ENCODE data around the gene AGER. TPM values are rescaled to one million over a fixed set of nuclear protein-coding genes. Genes with fewer than 3 reads are reported as not detected.

AGER gene
- total RNA-seq, 1 experiment from 2014 or later, result 14.3 TPM

- Histone ChIP-seq H3K56ac (ENCODE audit: insufficient read length, low read depth, low read length) (no peak overlapping the region), H3K4me1 (ENCODE audit: insufficient read depth, low read length) (no peaks in the 10 kb centered on the region), H3K9me3 (ENCODE audit: control insufficient read depth, low read depth, low read length) (no peaks in the 10 kb centered on the region), H2AFZ (ENCODE audit: low read length) (no peak overlapping the region), H2BK20ac (ENCODE audit: low read depth, low read length, poor library complexity, severe bottlenecking) (no peak overlapping the region), H3K4me2 (ENCODE audit: insufficient read depth, insufficient read length, low read length) (no peak overlapping the region), H3K18ac (ENCODE audit: insufficient read length, low read depth, low read length) (no peak overlapping the region), H3K23ac (ENCODE audit: insufficient read length, low read depth, low read length) (no peak overlapping the region), H3K9ac (ENCODE audit: extremely low read depth, insufficient read length, low read length) (no peak overlapping the region), H3K23me2 (ENCODE audit: insufficient read length, low read depth, low read length, poor library complexity, severe bottlenecking) (peaks cover 3% of the 10 kb centered on the region), H3K27me3 (ENCODE audit: insufficient read depth, low read length) (no peaks in the 10 kb centered on the region), H2AK5ac (ENCODE audit: insufficient read length, low read length) (no peak overlapping the region), H4K20me1 (ENCODE audit: control insufficient read depth, insufficient read depth, insufficient read length) (no peaks in the 10 kb centered on the region), H2BK5ac (ENCODE audit: insufficient read length, low read length) (no peak overlapping the region), H3K14ac (ENCODE audit: insufficient read depth, low read length) (no peak overlapping the region), H3K79me1 (ENCODE audit: insufficient read depth, low read depth, low read length, poor library complexity, severe bottlenecking) (no peaks in the 10 kb centered on the region), H3K4ac (ENCODE audit: low read depth, low read length) (no peak overlapping the region), H3K27ac (ENCODE audit: insufficient read length, low read depth, low read length) (no peak overlapping the region), H3K79me2 (ENCODE audit: insufficient read depth, low read length) (no peaks in the 10 kb centered on the region), H2BK12ac (ENCODE audit: insufficient read length, low read depth, low read length) (no peak overlapping the region), H4K91ac (ENCODE audit: insufficient read length, low read depth, low read length) (no peak overlapping the region), H4K5ac (ENCODE audit: insufficient read length, low read depth, low read length) (no peak overlapping the region), H4K8ac (replicated peaks; ENCODE audit: insufficient read length, low read depth, low read length) (no peak overlapping the region), H3T11ph (ENCODE audit: low read length) (no peak overlapping the region), H2BK120ac (ENCODE audit: low read depth, low read length, poor library complexity, severe bottlenecking) (no peak overlapping the region), H2BK15ac (ENCODE audit: low read depth, low read length) (no peak overlapping the region)
- TF ChIP-seq CTCF (conservative IDR thresholded peaks at IDR 0.05), result no peak
- no peaks in the 10 kb centered on the region; a peak in 1 of 5 replicates for H3K9me3 Mint-ChIP-seq
- H3K4me1 Mint-ChIP-seq, result no peaks in the 10 kb centered on the region
- no peak overlapping the region; a peak in 1 of 7 replicates for H3K27ac Mint-ChIP-seq
- no peak overlapping the region for H3K4me3 Mint-ChIP-seq
- DNase-seq, result no peak
- peaks cover 3% of the 10 kb centered on the region; the same call in 1 of the 2 replicates for H3K27me3 Mint-ChIP-seq (ENCODE audit: low read depth)
- H3K36me3 Mint-ChIP-seq (ENCODE audit: insufficient read depth in 1 of 3, low read depth in 3 of 3), result peaks cover 0 to 1% (median 0%) of the 10 kb centered on the region in 3 experiments; a peak in 1 of 7 replicates
- WGBS (ENCODE audit: extremely low coverage, insufficient read length, low lambda C conversion rate), result 100% methylated on average over 3 of the region's 6 CpGs
These were observed 29.6 kb upstream of the AGER start for GRCh38 chr6:32213649-32214048.
